ENCODE data around the gene FOLR2.

The FOLR2 gene

GRCh38 chr11:72267956-72268617, 51.5 kb downstream of the FOLR2 start:
- no peak for DNase-seq (ENCODE audit: low read depth, low spot score)

All from activated CD4-positive, CD25-positive, alpha-beta regulatory T cell treated with anti-CD3 and anti-CD28 coated beads, Interleukin-2, amount 50 U/mL, for 16 hours (primary cell).